ENCODE results near the gene VAC14. TPM values are rescaled to one million over a fixed set of nuclear protein-coding genes. Genes with fewer than 3 reads are reported as not detected.

VAC14 gene
- polyA plus RNA-seq, 2 of the 4 experiments (the other 2 are of a cell fraction) = 25.3 to 27.0 TPM

GRCh38 chr16:70745536-70746025, 55.4 kb downstream of the VAC14 start:
- TF ChIP-seq EHF (CRISPR knock-in tag; IDR thresholded peaks at IDR 0.05) (no peak), FOSB (CRISPR knock-in tag; IDR thresholded peaks at IDR 0.05) (no peak), NFE2L2 (conservative IDR thresholded peaks at IDR 0.05; ENCODE audit: low read length) (no peak), NPAS2 (CRISPR knock-in tag; IDR thresholded peaks at IDR 0.05; ENCODE audit: borderline replicate concordance) (no peak), SREBF2 (IDR thresholded peaks at IDR 0.05) (no peak), HOXA7 (CRISPR knock-in tag; IDR thresholded peaks at IDR 0.05) (no peak), FOXS1 (CRISPR knock-in tag; IDR thresholded peaks at IDR 0.05) (no peak), POLR2A (IDR thresholded peaks at IDR 0.05; ENCODE audit: low read length) (no peak), KDM1A (IDR thresholded peaks at IDR 0.05; ENCODE audit: low read depth) (no peak), CBX2 (IDR thresholded peaks at IDR 0.05; ENCODE audit: borderline replicate concordance, low read depth) (no peak), MAZ (IDR thresholded peaks at IDR 0.05; ENCODE audit: borderline replicate concordance, low read depth, low read length) (no peak), GATA3 (IDR thresholded peaks at IDR 0.05; ENCODE audit: borderline replicate concordance) (no peak)
- WGBS (ENCODE audit: missing lambda C conversion rate) = 55% methylated on average over 4 of the region's 6 CpGs
- peak in 1 of 2 experiments; percentile 9; a peak in 3 of 6 replicates for ATAC-seq
- Histone ChIP-seq H3K4me3 (no peak overlapping the region), H3K4me2 (peak overlapping the region; percentile 71), H3K27ac (peak overlapping the region; percentile 94 to 97), H3K4me1 (peaks cover 66% of the 10 kb centered on the region), H3K9me3 (0 out of 3 replicates have a peak, but pooled peaks cover 2% of the 10 kb centered on the region)
- CTCF ChIA-PET = interaction anchor here (1.5 to 5.1 kb wide), 6 partner anchors 12 to 67 kb away, joined by 3 to 35 read pairs (median 6); no protein-coding TSS in a partner anchor
- FAIRE-seq = no peak
- POLR2A ChIA-PET = interaction anchor here (1.1 kb wide), 1 partner anchor 16 kb away, joined by 3 read pairs; no protein-coding TSS in a partner anchor
- DNase-seq (ENCODE audit: low read depth in 1 of 2, low spot score in 1 of 2) = no peak

- Histone ChIP-seq H3K4me2 (no peak overlapping the region), H3K4me3 (no peak overlapping the region), H3K9me3 (0 out of 3 replicates have a peak, but pooled peaks cover 2% of the 10 kb centered on the region), H3K4me1 (peaks cover 54% of the 10 kb centered on the region), H3K27ac (peak overlapping the region in 1 of 2 experiments; percentile 94; a peak in 3 of 6 replicates)
- CTCF ChIA-PET = interaction anchor here (0.9 to 5.1 kb wide), 7 partner anchors 12 to 90 kb away, joined by 3 to 35 read pairs (median 3); no protein-coding TSS in a partner anchor
- DNase-seq (ENCODE audit: low read depth in 1 of 2, low spot score in 1 of 2) (no peak), ATAC-seq (no peak), FAIRE-seq (no peak)
- no peak for TF ChIP-seq MAFK (IDR thresholded peaks at IDR 0.05; ENCODE audit: partially characterized antibody)
- TF ChIP-seq JUN (IDR thresholded peaks at IDR 0.05) = no peak
- no peak for TF ChIP-seq EHMT2 (IDR thresholded peaks at IDR 0.05; ENCODE audit: low read depth)
- no peak for TF ChIP-seq CBX8 (IDR thresholded peaks at IDR 0.05)
- TF ChIP-seq RCOR1 (IDR thresholded peaks at IDR 0.05; ENCODE audit: low read depth, low read length) = no peak
- TF ChIP-seq E2F6 (IDR thresholded peaks at IDR 0.05; ENCODE audit: borderline replicate concordance, low read depth) = no peak
- TF ChIP-seq HES2 (IDR thresholded peaks at IDR 0.05) = no peak
- TF ChIP-seq ZSCAN20 (CRISPR knock-in tag; IDR thresholded peaks at IDR 0.05) = no peak
- no peak for TF ChIP-seq HOXB13 (CRISPR knock-in tag; IDR thresholded peaks at IDR 0.05; ENCODE audit: low read depth)
- 90% methylated on average over 6 of the region's 9 CpGs for WGBS (ENCODE audit: missing lambda C conversion rate)
- POLR2A ChIA-PET = no interaction called here
These were observed 56.6 kb downstream of the VAC14 start for GRCh38 chr16:70744366-70744765.

- Histone ChIP-seq H3K4me2 (no peak overlapping the region), H3K27ac (peak overlapping the region in 1 of 2 experiments; percentile 94; a peak in 2 of 6 replicates), H3K9me3 (0 out of 3 replicates have a peak, but pooled peaks cover 2% of the 10 kb centered on the region), H3K4me1 (peaks cover 48% of the 10 kb centered on the region), H3K4me3 (no peak overlapping the region)
- CTCF ChIA-PET = interaction anchor here (0.9 to 5.1 kb wide), 5 partner anchors 14 to 89 kb away, joined by 3 to 35 read pairs (median 7); no protein-coding TSS in a partner anchor
- POLR2A ChIA-PET = no interaction called here
- ATAC-seq (no peak), FAIRE-seq (no peak), DNase-seq (ENCODE audit: low read depth in 1 of 2, low spot score in 1 of 2) (no peak)
- 87% methylated on average over 9 of the region's 10 CpGs for WGBS (ENCODE audit: missing lambda C conversion rate)
- no peak for TF ChIP-seq MAX (IDR thresholded peaks at IDR 0.05)
- TF ChIP-seq BCL3 (IDR thresholded peaks at IDR 0.05) = no peak
- no peak for TF ChIP-seq EHF (CRISPR knock-in tag; IDR thresholded peaks at IDR 0.05)
- no peak for TF ChIP-seq CEBPB (IDR thresholded peaks at IDR 0.05)
- no peak for TF ChIP-seq HMGXB4 (CRISPR knock-in tag; IDR thresholded peaks at IDR 0.05; ENCODE audit: borderline replicate concordance)
- no peak for TF ChIP-seq HOXB13 (CRISPR knock-in tag; IDR thresholded peaks at IDR 0.05; ENCODE audit: low read depth)
- no peak for TF ChIP-seq ZNF302 (CRISPR knock-in tag; IDR thresholded peaks at IDR 0.05)
- TF ChIP-seq REST (IDR thresholded peaks at IDR 0.05) = no peak
- no peak for TF ChIP-seq GATA3 (IDR thresholded peaks at IDR 0.05; ENCODE audit: borderline replicate concordance)
These were observed 57.2 kb downstream of the VAC14 start for GRCh38 chr16:70743791-70744190.

Measured in A549 (cell line).